Lower leg skin (tissue), 4 donors: ENCODE measurements around the gene NFASC. TPM values are rescaled to one million over a fixed set of nuclear protein-coding genes. Genes with fewer than 3 reads are reported as not detected.

ENCODE experiments used
- DNase-seq, 2 donors: peaks; one replicate each; pipeline ENCODE4 v3.0.0-alpha.2; 2019; ENCODE audit warnings: low spot score in 2 of 2
- H3K4me3 ChIP-seq: fragments of 200-600 bp; sonication (generic); 2 replicates; pipeline ENCODE4 v1.5.1; 2017; ENCODE audit warnings: mild to moderate bottlenecking, low read depth; ENCODE audit not compliant: poor library complexity, severe bottlenecking
- POLR2A ChIP-seq, 2 donors: fragments of 450-650 bp; IDR thresholded peaks; one replicate each; pipeline ENCODE4 v1.6.1; 2016 to 2017; ENCODE audit warnings: antibody characterized with exemption in 2 of 2, mild to moderate bottlenecking in 1 of 2, moderate library complexity in 1 of 2
- WGBS, 2 donors: methylation state at CpG; one replicate each; pipeline ENCODE4 v1.1.5; 2018; 5-methylcytosine and 5-hydroxymethylcytosine counted together
- intact Hi-C: fragments of 100-400 bp; cut with DNase I; formaldehyde crosslinking; loops from one replicate; pipeline ENCODE4 v1.15.0; 2023; ENCODE audit warnings: low total_unique reads
- total RNA-seq, 4 donors: library from RNA; depleted of rRNA; stranded (reverse); fragments of >200 nt; gene quantifications; one replicate each; pipeline ENCODE4 v1.1.0, GENCODE V29; 2016
- TF ChIP-seq, protein P1 (sequence below), 3 donors: fragments of 450-650 bp; IDR thresholded peaks; one replicate each; pipeline ENCODE4 v1.5.1; 2016; ENCODE audit warnings: antibody characterized with exemption in 3 of 3, mild to moderate bottlenecking in 3 of 3, moderate library complexity in 2 of 3

The NFASC gene
- total RNA-seq, 4 donors from 2014 or later = 10.2 to 17.2 (median 14.2) TPM

DNA sequence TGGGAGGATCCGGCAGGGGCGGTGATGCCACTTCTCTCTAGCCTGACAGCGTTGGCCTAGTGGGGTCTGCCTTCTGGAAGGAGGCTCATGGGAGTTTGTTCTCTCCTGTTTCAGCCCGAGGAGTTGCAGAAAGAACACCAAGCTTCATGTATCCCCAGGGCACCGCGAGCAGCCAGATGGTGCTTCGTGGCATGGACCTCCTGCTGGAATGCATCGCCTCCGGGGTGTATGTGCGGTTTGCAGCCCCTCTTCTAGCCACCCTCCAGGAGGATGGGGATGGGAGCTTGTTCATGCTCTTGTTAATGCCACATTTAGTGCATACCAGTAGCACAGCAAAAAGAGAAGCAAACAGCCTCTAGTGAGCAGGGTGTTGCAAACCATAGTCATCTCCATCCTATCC is 97.5 kb downstream of the NFASC start:
- WGBS, 2 donors = 88 to 95% methylated on average over 10 of the region's 10 CpGs
- H3K4me3 ChIP-seq = no peak overlapping the region
- DNase-seq = no peak
- intact Hi-C loops = no loop called here
- no peak for TF ChIP-seq POLR2A (IDR thresholded peaks at IDR 0.05)
- TF ChIP-seq, protein P1, sequence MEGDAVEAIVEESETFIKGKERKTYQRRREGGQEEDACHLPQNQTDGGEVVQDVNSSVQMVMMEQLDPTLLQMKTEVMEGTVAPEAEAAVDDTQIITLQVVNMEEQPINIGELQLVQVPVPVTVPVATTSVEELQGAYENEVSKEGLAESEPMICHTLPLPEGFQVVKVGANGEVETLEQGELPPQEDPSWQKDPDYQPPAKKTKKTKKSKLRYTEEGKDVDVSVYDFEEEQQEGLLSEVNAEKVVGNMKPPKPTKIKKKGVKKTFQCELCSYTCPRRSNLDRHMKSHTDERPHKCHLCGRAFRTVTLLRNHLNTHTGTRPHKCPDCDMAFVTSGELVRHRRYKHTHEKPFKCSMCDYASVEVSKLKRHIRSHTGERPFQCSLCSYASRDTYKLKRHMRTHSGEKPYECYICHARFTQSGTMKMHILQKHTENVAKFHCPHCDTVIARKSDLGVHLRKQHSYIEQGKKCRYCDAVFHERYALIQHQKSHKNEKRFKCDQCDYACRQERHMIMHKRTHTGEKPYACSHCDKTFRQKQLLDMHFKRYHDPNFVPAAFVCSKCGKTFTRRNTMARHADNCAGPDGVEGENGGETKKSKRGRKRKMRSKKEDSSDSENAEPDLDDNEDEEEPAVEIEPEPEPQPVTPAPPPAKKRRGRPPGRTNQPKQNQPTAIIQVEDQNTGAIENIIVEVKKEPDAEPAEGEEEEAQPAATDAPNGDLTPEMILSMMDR (IDR thresholded peaks at IDR 0.05) = no peak

DNA sequence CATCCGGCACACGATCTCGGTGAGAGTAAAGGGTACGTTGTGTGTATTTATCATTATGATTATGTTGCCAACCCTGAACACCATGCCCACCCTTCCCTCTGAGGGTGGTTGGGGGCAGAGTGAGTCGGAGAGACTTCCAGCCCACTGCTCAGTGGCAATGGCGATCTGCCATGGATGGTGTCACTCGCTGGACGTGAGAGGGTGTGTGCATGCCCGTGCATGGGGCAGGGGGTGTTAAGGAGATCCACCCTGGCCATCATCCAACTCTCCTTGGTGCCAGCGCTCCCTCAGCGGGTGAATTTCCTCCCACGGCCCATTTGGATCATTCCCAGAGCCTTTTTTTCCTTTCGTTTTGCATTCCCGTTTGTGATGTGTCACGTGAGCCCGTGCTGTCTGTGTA is 98.3 kb downstream of the NFASC start:
- no peak for DNase-seq
- TF ChIP-seq, protein P1 (IDR thresholded peaks at IDR 0.05) = no peak
- no peak for TF ChIP-seq POLR2A (IDR thresholded peaks at IDR 0.05)
- intact Hi-C loops = no loop called here
- WGBS, 2 donors = 60 to 61% methylated on average over 16 of the region's 16 CpGs
- H3K4me3 ChIP-seq = no peak overlapping the region

DNA sequence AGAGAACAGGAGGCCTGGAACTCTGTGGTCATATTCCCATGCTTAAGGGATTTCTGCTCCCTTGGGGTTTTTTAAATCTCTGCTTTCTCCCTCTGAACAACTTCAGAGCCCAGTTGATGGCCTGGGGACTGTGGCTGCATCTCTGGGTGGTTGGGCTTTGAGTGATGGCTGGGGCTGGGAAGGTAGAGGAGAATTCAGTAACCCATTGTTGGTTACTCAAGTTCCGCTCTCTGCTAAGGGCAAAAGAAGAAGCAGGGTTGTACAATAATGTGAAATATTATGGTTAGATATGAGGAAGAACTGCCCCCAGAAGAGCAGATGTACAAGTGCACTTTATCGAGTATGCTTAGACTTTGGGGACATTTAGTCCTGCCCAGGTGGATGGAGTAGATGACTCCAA is 100.3 kb downstream of the NFASC start:
- H3K4me3 ChIP-seq = no peak overlapping the region
- intact Hi-C loops = no loop called here
- WGBS, 2 donors = 90 to 95% methylated on average over 2 of the region's 2 CpGs
- no peak for DNase-seq
- TF ChIP-seq POLR2A (IDR thresholded peaks at IDR 0.05) = no peak
- TF ChIP-seq, protein P1 (IDR thresholded peaks at IDR 0.05) = no peak

DNA sequence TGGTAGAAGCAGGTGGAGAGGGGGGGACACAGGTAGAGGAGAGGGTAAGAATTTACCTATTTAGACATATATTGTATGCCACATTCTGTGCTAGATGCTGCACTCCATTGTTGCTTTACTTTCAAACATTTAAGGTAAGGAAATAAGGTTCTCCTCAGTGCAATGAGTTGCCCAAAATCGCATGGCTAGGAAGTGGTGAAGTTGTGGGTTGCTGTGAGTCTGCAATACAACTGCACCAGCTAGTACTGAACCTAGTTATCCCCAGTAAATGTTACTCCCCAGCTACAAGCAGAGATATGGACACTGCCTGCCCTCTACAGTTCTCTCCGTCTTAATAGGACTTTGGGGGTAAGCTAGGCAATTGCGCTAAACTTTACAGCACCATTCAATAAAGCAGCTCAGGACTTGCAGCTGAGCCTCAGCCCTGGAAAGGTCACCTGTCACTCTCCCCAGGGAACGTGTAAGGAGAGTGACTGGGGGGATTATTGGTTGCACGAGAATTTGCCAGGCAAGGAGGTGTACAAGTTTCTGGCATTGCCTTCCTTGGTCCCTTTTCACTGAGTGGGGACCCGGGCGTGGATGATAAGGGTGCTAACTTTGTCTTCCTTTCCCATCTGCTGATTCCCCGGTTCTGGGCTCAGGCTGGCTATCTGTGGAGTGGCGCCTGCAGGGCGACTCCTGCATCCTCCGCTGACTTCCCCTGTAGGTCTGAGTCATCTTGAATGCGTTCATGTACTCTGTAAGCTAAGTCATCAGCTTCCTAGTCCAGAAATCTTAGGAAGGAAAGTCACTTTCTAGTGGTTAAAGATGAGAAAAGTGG is 101.1 kb downstream of the NFASC start:
- H3K4me3 ChIP-seq = no peak overlapping the region
- TF ChIP-seq, protein P1 (IDR thresholded peaks at IDR 0.05) = no peak
- no peak for TF ChIP-seq POLR2A (IDR thresholded peaks at IDR 0.05)
- intact Hi-C loops = no loop called here
- DNase-seq = no peak
- whole genome bisulfite sequencing, 2 donors = 42 to 51% methylated on average over 12 of the region's 12 CpGs

DNA sequence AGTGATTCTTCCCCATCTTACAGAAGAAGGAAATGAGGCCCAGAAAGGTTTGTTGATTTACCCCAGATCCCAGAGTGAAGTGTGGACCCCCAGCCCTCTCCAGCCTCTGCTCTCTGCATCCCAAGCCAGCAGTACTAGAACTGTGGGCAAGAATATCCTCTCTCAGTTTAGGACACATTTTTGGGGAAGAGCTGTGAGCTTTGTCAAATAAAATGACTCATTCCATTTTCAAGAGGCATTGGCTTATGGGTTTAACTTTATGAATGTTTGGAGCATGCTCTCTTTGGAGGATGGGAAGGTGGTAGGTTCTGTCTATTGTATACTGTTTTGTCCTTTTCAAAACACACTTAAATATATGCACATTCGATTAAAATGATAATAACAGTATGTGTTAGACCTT is 101.8 kb downstream of the NFASC start:
- TF ChIP-seq, protein P1 (IDR thresholded peaks at IDR 0.05) = no peak
- no peak for TF ChIP-seq POLR2A (IDR thresholded peaks at IDR 0.05)
- WGBS, 2 donors = 89 to 95% methylated on average over 1 of the region's 1 CpG
- intact Hi-C loops = no loop called here

DNA sequence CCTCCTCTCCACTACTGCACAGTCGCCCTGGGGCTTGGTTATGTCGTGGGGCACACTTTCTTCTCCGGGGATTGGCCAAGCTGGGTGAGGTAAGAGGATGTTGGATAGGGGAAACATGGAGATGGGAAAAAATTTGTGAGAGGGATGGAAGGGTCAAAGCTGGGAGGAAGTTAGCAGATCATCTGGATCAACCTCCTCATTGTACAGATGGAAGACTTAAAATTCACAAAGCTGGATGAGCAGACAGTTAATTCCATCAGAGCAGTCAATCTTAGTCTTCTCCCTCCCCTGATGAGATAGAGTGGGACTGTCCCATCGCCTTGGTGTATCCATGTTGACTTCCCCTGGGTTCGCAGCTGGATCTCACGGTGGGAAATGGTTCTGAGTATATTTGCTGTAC is 102.8 kb downstream of the NFASC start:
- intact Hi-C loops = no loop called here
- TF ChIP-seq, protein P1 (IDR thresholded peaks at IDR 0.05) = no peak
- TF ChIP-seq POLR2A (IDR thresholded peaks at IDR 0.05) = no peak

More for the DNA sequence above, 101.8 kb downstream of the NFASC start:
- DNase-seq = no peak
- H3K4me3 ChIP-seq = no peak overlapping the region

More for the DNA sequence above, 102.8 kb downstream of the NFASC start:
- WGBS, 2 donors = 63% methylated on average over 6 of the region's 6 CpGs
- no peak for DNase-seq
- no peak overlapping the region for H3K4me3 ChIP-seq
